HG03565 (cell line): Measurements from ENCODE around the gene METTL8.

Experiments
- ATAC-seq: cut with Tn5 transposase; IDR thresholded peaks from one replicate; pipeline ENCODE4 v1.9.1; 2021; ENCODE audit warnings: mild to moderate bottlenecking, moderate library complexity; ENCODE audit not compliant: unreplicated experiment

METTL8 gene

DNA sequence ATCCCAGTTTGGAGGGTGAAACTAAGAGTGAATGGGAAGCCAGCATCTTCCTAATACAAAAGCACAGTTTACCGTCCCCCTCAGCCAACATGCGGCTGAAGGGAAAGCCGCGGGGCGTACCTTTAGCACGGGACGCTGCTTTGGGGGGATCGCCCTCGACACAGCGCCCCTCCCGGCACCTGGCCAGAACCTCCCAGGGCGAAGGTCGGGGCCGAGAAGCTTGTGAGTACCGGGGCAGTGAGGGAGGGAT is at the start of gene METTL8:
Gene METTL8, minus strand, starts transcription at position 228 of the 250 bp plus-strand sequence. CDS start 41,805 bp downstream, outside the sequence.
- no peak for ATAC-seq

- ATAC-seq: no peak
Measured at GRCh38 chr2:171482877-171483276, 49.1 kb upstream of the METTL8 start.

DNA sequence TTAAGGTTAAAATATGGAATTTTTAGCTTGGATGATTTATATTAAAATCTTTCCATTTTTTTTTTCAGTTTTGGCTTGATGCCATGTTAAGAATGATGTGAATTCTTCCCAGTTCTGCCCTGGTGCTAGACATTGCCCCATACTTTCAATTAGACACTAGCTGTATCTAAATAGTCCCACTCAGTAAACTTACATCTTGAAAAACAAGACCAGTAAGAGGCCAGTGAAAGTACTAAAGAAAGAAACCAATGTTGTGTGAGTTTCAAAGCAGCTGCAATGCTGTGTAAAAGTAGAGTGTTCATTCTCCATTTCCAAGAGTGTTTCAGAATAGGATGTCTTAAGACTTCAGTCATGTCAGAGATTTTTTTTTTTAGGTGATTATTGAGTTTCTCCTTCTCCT is 48.5 kb upstream of the METTL8 start:
- ATAC-seq: no peak

DNA sequence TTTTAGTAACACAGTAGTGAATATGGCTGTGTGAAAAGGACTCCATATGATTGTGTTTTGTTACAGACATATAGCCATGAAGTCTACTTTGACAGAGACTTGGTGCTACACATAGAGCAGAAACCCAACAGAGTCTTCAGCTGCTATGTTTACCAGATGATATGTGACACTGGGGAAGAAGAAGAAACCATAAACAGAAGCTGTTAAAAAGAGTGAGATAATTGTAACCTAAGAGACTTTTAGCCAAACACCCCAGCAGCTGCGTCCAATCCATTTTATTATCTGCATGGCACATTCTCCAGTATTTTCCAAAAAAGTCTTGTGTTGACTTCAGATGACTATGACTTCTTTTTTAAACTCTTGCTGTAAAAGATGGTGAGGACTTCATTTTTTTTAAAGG is 47.1 kb upstream of the METTL8 start:
- no peak for ATAC-seq

- peak; percentile 63 for ATAC-seq
Measured at GRCh38 chr2:171479154-171479814, 45.5 kb upstream of the METTL8 start.

DNA sequence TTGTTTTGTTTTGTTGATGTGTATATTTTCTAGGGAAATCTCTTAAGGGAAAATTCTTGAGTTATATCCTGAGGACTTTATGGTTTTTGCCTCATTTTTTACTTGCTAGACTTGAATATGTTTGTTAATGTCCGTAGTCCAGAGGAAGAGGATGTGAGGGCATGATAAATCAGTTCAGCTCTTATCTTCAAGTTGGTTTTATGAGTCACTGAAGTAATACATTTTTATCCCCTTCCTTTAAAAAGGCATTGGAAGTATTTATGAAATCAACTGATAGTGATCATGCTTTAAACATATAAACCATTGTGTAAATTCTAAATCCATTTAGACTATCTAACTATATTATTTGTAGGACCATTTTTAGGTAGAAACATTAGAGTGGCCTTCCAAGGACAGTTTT is 44.6 kb upstream of the METTL8 start:
- no peak for ATAC-seq

GRCh38 chr2:171475979-171476378 is 42.2 kb upstream of the METTL8 start:
- ATAC-seq: no peak

DNA sequence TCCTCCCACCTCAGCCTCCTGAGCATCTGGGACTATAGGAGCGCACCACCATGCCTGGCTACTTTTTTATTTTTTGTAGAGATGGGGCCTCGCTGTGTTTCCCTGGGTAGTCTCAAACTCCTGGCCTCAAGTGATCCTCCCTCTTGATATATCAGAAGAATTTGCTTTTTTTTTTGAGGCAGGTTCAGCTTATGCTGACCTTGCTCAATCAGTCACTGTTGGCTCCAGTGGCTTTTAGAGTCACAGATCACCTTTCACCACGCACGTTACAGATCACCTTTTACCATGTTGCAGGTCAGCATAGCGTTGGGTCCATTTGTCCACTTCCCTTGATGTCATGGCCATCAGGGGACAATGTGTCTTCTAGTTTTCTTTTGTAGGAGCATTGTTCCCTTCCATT is 36.3 kb upstream of the METTL8 start:
- ATAC-seq: no peak

GRCh38 chr2:171469176-171469575 is 35.4 kb upstream of the METTL8 start:
- no peak for ATAC-seq

DNA sequence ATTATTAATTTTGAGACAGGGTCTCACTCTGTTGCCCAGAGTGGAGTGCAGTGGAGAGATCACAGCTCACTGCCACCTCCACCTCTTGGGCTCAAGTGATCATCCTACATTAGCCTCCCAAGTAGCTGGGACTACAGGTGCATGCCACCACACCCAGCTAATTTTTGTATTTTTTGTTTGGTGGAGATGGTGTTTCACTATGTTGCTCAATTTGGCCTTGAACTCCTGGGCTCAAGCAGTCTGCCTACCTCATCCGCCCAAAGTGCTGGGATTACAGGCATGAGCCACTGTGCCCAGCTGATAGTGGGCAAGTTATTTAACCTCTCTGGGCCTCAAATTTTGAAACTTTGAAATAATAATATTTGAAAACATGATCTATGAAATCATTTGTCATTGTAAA is 26.7 kb upstream of the METTL8 start:
- no peak for ATAC-seq

- no peak for ATAC-seq
Measured at GRCh38 chr2:171459498-171459897, 25.7 kb upstream of the METTL8 start.

- ATAC-seq: no peak
Measured at GRCh38 chr2:171452773-171453172, 19.0 kb upstream of the METTL8 start.

GRCh38 chr2:171451074-171451473 is 17.3 kb upstream of the METTL8 start:
- ATAC-seq: no peak

DNA sequence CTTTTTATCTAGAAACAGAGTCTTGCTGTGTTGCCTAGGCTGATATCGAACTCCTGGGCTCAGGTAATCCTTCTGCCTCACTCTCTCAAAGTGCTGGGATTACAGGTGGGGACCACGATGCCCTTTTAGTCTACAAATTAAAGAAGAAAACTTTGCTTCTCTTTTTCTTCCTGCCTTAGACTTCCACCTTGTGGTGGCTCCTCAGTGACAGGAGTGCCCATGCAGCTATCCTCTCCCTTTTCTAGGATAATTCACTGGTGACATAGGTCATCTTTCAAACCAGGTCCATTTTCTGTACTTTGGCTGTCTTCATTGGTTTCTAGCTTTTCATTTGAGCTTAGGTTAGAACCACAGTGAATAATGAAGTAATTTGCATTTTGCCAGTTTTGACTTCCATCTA is 13.9 kb upstream of the METTL8 start:
- ATAC-seq: no peak

- no peak for ATAC-seq
Measured at GRCh38 chr2:171441470-171441869, 7.7 kb upstream of the METTL8 start.

DNA sequence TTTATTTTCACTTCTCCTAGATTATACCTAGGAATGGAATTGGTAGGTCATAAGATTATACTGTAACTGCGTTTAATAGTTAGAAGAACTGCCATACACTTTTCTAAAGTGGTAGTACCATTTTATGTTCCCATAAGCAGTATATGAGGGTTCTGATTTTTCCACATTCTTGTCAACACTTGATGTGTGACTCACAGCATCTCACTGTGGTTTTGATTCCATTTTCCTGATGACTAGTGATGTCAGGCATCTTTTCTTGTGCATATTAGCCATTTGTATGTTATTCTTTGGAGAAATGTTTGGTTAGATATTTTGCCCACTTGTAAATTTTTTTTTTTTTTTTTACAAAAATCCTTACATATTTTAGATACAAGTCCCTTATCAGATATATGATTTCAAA is 2.5 kb upstream of the METTL8 start:
- no peak for ATAC-seq

DNA sequence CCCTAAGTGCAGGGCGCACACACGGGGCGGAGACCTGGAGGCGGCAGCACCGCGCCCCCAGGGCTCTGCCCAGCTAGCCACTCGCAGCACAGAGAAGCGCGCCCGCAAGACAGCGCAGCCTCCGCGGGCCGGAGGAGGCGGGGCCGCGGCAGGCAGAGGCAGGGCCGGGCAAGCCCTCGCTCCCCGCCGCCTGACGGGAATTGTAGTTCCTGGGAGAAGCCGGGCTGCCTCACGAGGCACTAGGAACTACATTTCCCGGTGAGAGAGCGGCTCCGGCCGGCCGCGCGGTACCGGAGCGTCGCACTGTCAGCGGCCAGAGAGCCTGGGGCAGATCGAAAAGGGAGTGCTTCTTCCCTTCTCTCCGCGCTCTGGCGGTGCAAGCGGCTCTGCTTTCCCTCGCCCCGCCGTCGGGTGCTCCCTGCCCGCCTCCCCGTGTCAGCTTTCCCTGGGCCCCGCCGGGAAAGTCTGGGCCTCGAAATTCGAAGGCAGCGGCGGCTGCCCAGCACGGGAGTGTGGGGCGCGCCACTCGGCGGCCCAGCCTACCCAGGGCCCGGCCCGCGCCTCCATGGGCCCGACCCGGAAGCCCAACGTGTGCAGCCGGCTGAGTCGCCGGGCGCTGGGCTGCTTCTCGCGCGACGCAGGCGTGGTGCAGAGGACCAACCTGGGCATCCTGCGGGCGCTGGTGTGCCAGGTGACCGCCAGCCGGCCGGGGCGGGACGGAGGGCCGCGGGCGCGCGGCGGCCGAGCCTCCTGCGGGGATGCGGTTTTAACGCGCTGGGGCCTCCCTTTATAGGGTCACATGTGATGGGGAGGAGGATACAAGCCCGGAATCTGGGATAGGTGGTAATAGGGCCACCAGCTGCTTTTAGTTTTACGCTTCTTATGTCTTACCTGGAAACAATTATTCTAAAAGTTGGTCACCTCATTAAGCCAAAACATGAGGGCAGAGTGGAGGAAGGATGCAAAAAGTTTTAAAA is 511 bp upstream of the METTL8 start, which contains the start of gene DCAF17:
Gene DCAF17, plus strand, starts transcription at position 214 of the 977 bp plus-strand sequence. Its CDS starts 352 bp downstream, at position 566.
- peak; percentile 89 for ATAC-seq

- ATAC-seq: no peak
Measured at GRCh38 chr2:171432969-171433762, 624 bp downstream of the METTL8 start.

DNA sequence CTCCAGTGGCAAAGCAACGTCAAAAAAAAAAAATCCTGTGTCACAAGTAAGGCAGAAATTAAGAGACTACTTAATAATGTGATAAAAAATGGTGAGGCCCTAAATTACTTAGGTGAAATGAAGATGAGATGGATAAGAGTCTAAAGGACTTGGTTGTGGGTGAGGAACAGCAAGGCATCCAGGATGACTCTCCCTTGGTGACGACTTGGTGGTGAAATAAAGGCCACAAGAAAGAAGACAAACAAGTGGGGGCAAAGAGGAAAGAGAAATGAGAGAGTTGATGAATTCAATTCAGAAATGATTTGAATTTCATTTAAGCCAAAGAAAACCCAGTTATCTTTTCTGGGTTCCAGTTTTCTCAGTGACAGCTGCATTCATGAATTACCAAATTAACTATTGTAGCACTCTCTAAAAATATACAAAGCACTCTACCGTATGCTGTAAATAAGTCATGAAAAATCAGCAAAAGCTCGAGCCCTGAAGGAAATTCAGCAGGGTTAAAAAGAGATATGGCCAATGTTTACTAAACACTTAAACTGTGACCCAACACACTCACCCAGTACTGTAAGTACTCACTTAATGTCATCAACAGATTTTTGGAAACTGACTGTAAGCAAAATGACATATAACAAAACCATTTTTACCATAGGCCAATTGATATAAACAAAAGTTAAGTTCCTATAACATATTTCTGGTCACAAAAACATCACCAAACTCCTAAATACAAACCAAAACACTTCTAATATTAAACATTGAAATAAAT is 1.4 kb downstream of the METTL8 start:
- ATAC-seq: no peak

- ATAC-seq: no peak
Measured at GRCh38 chr2:171431677-171432167, 2.1 kb downstream of the METTL8 start.
